Frontal cortex (tissue), 4 donors: Measurements from ENCODE around the gene ATG4C. TPM values are rescaled to one million over a fixed set of nuclear protein-coding genes. Genes with fewer than 3 reads are reported as not detected.

Source experiments
- DNase-seq, 2 donors: peaks; one replicate each; pipeline ENCODE4 v3.0.0; 2012; ENCODE audit warnings: low spot score in 2 of 2
- FAIRE-seq: peaks from 2 replicates; lab custom pipeline; 2012; peaks lifted over from hg19 to GRCh38; lab: Jason Lieb, UNC
- total RNA-seq: library from RNA; depleted of rRNA; stranded (reverse); fragments of >200 nt; gene quantifications from one replicate; pipeline ENCODE4 v1.2.3, GENCODE V29; 2014
- donor health status: control.
- donor health status: control.
- donor health status: control.

Gene ATG4C
- total RNA-seq, 1 donor from 2014 or later = 34.2 TPM

GRCh38 chr1:62891956-62892562 lies 108.1 kb downstream of the ATG4C start:
- DNase-seq = no peak
- FAIRE-seq = no peak

DNA sequence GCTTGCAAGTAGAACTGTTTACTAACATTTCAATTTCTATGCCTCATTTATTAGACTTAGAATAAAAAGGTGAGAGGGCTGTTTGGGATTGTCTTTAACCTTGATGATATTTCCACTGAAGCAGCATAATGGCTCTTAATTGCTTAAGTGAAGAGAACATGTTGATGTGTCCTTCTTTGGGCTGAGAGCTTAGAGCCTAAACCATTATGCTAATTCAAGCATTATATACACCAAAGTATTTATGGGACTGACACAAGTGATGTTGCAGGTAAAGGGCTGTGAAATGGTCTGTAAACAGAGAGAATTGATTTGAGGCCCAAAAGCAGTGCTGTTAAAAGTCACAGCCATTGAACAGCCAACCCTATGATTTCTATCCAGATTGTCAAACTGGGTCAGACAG lies 113.9 kb downstream of the ATG4C start:
- DNase-seq = no peak
- no peak for FAIRE-seq

DNA sequence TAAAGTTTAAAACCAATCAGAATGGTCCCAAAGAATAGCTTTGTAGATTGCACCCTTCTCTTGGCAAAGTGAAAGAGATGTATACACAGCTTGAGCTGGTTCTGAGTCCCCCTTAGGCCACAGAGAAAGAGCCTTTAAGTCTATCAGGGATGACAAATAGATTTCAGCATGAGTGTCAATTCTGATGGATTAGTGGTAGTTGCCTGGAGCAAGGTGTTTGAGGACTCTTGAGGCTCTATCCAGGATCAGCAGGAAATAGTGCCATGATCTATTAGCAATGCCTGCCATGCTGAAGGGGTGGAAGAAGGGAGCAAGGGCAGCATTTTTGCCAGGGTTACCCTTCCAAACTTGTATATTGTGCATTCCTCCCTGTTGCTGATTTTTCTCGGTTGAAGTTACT lies 116.6 kb downstream of the ATG4C start:
- FAIRE-seq (no peak), DNase-seq (no peak)

DNA sequence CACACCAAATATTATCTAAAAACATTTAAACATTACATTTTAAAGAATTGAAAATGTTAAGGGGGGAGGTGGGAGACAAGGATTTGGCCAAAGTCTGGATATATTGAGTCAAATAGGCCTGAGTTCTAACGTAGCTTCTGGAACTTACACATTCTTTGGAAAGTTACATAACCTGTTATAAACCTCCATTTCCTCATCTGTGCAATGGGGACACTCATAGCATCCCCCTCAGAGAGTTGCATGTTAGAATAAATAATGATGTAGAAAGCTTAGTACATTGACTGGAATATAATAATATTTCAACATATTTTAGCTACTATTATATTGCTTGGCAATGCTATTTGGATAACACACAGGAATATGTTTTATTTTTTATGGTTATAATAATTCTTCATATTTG lies 117.7 kb downstream of the ATG4C start:
- DNase-seq (no peak), FAIRE-seq (no peak)

GRCh38 chr1:62903522-62903921 lies 119.6 kb downstream of the ATG4C start:
- no peak for DNase-seq
- FAIRE-seq = no peak

DNA sequence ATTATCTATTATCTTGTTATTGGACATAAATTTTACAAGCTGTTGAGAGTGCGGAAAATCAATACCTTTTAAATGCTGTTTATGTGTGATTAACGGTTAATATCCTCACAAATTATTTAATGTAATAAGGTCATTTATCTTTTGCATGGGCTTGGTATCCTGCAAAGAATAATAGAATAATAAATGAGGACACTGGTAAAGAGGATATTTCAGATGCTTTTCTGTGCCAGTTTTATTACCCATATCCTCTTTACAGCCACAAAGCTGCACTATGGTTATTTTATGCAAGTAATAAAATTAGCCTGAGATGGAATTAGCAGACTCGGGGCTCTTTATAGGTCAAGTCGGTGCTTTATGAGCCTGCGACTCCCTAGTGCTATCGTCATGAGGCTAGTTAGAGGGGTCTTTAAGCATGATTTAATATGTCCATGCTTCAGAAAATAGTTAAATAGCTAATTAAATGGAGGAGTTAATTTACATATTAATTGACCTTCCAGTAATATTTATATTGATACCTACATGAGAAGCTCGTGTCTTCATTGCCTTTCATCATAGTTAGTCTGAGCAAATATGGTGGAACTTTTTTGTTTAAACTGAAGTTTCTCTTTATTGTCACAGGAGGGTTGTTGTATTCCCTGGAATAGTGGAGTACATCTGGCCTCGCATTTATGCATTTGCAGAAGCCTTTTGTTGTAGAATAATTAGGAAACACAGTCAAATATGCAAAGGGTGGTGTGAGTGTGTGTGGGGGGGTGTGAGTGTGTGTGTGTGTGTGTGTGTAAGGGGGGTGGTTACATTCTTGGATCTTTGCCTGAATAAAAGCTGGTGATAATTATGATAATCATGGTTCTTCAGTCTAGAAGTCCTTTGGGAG lies 120.3 kb downstream of the ATG4C start:
- DNase-seq (no peak), FAIRE-seq (no peak)

DNA sequence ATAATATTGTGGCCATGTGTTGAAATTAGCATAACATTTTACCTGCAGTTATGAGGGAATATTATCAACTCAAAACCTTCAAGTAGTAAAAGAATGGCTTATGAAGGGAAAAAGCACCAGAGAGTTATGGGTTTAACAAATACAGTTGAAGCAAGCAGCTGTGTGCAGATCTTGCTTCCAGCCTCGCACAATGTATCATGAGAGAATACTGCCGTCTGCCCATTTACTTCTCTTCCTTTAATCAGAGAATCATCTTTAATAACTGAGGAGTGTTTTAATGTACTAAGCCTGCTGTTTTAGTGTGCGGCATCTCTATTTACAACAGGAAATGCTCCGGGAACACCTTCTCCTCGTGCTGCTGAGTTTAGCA lies 120.9 kb downstream of the ATG4C start:
- DNase-seq (no peak), FAIRE-seq (no peak)

GRCh38 chr1:62905309-62905708 lies 121.4 kb downstream of the ATG4C start:
- no peak for DNase-seq

GRCh38 chr1:62905872-62906271 lies 121.9 kb downstream of the ATG4C start:
- FAIRE-seq (no peak), DNase-seq (no peak)

More at GRCh38 chr1:62905309-62905708, 121.4 kb downstream of the ATG4C start:
- FAIRE-seq = no peak

DNA sequence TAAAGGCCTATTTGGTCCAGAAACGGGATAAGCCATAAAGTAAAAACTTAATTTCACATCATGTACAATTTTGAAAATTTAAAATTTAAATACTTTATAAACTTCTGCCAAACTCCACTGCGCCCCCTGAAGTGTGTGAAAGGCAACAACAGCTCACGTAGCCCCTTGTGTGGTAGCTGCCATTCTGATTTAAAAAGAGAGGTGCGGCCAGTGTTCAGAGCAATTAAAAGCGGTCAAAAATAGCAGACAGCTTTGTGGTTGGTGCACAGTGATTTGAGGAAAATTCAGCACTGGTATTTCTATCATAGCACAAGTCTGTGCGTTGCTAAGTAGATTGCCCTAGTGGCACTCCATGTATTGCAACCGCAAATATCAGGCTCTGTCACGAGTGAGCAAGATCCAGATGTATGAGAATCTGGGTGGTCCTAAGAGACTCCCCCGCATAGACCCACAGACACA lies 122.5 kb downstream of the ATG4C start:
- DNase-seq (no peak), FAIRE-seq (no peak)

- FAIRE-seq = no peak
- no peak for DNase-seq
These were observed 124.3 kb downstream of the ATG4C start for GRCh38 chr1:62908168-62908695.

- no peak for FAIRE-seq
These were observed 128.2 kb downstream of the ATG4C start for GRCh38 chr1:62912028-62912638.

More at GRCh38 chr1:62912028-62912638, 128.2 kb downstream of the ATG4C start:
- DNase-seq = no peak

Other genes with a start within 250 kb of the ATG4C start
- gene ANGPTL3, start 186.6 kb upstream of the ATG4C start, total RNA-seq = not detected
- 172 TPM for gene DOCK7, start 95.7 kb upstream of the ATG4C start, total RNA-seq